KOPT-K1 (cell line): Measurements from ENCODE around the gene RXYLT1.
A peak's percentile ranks its signal among the peaks of the same experiment; 100 is the strongest.
"Not testable (repeated sequence)": the region's sequence is repeated elsewhere in the genome, so short reads cannot be mapped to it uniquely, and the experiment has no call there.

Source experiments
- H3K27ac ChIP-seq: fragments of 200-600 bp; sonication (generic); 2 replicates; pipeline ENCODE4 v1.5.1; 2016; ENCODE audit warnings: antibody characterized with exemption, mild to moderate bottlenecking, low read depth, low read length; ENCODE audit not compliant: poor library complexity, severe bottlenecking
- H3K36me3 ChIP-seq: fragments of 200-600 bp; sonication (generic); 2 replicates; pipeline ENCODE4 v1.5.1; 2017; ENCODE audit warnings: antibody characterized with exemption, mild to moderate bottlenecking, low read length, moderate library complexity; ENCODE audit not compliant: insufficient read depth
- H3K9me3 ChIP-seq: fragments of 200-600 bp; sonication (generic); 2 replicates; pipeline ENCODE4 v1.5.1; 2017; ENCODE audit warnings: antibody characterized with exemption, low read length, mild to moderate bottlenecking; ENCODE audit not compliant: insufficient read depth, poor library complexity, severe bottlenecking

RXYLT1 gene, protein sequence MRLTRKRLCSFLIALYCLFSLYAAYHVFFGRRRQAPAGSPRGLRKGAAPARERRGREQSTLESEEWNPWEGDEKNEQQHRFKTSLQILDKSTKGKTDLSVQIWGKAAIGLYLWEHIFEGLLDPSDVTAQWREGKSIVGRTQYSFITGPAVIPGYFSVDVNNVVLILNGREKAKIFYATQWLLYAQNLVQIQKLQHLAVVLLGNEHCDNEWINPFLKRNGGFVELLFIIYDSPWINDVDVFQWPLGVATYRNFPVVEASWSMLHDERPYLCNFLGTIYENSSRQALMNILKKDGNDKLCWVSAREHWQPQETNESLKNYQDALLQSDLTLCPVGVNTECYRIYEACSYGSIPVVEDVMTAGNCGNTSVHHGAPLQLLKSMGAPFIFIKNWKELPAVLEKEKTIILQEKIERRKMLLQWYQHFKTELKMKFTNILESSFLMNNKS

DNA sequence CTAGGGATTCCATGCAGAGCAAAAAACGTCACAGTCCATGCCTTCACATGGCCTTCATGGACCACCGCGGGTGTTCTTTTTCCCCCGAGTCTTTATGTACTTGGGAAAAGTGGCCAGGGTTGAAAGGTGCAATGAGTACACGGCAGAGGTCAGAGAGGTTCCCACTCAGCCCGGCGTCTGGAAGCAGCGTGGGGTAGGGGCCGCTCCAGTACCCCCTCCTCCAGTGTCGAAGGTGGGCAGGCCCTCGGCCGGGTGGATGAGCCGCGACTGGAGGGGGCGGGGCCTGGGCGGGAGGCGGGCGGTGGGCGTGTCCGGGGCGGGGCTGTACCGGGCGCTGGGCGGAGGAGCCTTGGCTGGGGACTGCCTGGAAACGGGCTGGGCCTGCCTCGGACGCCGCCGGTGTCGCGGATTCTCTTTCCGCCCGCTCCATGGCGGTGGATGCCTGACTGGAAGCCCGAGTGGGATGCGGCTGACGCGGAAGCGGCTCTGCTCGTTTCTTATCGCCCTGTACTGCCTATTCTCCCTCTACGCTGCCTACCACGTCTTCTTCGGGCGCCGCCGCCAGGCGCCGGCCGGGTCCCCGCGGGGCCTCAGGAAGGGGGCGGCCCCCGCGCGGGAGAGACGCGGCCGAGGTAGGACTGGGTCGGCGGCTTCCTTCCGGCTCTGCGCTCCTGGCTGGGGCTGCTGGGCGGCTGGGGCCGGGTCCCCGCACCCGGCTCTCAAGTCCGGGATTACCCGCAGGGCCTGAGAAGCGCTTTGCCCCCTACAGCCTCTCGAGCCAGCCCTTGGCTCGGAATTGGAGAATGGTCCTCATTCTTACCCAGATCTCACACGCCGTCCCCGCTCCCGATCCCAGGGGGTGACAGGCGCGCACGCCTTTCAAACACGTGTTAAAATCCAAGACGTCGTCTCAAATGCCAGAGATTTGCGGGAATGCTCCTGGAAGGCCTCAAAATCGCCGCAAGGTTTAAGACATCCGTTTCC, at the start of gene RXYLT1:
RXYLT1 (plus strand) TSS at position 412 of the 984 bp plus-strand sequence; CDS start at position 464, 52 bp downstream.
- Histone ChIP-seq H3K27ac (peak within 1 kb of the TSS; percentile 76), H3K36me3 (peaks cover 34% of the 10 kb centered on the region), H3K9me3 (no peaks in the 10 kb centered on the region)

DNA sequence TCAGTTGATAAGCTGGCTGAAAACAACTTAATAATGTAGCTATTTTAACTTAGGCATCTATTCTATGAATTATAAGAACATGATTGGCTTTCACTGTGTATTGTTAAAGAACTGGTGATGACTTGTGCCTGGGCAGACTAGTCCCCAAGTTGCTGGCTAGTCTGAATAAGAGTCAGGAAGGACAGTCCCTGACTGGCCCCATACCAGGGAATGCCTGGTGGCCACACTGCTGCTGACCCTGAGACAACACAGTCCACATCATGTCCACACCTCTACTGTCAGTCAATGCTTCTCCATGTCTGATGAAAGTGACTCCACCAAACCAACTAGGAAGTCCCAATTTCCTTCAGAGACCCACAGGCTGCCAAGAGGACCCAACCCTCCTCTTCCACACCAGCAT, 46.9 kb upstream of the RXYLT1 start:
- not testable (repeated sequence) for H3K36me3 ChIP-seq, H3K27ac ChIP-seq, H3K9me3 ChIP-seq

DNA sequence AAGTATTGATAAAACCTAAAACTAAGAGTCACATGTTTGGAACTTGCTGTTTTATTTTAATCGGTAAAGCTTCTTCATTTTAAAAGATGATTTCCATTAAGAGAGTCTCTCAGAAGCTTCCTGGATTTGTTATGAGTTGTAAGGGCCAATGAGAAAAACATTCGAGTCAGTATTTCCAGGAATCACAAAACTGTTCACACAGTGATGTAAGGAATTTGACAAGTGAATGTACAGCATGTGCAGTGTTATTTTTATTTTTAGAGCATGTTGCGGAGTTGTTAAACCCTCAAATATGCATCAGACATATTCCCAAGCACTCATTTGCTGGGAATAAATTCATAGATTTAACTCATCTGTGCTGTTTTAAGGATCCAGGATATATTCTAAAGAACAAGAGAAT, 46.1 kb upstream of the RXYLT1 start:
- not testable (repeated sequence) for H3K36me3 ChIP-seq, H3K9me3 ChIP-seq, H3K27ac ChIP-seq

DNA sequence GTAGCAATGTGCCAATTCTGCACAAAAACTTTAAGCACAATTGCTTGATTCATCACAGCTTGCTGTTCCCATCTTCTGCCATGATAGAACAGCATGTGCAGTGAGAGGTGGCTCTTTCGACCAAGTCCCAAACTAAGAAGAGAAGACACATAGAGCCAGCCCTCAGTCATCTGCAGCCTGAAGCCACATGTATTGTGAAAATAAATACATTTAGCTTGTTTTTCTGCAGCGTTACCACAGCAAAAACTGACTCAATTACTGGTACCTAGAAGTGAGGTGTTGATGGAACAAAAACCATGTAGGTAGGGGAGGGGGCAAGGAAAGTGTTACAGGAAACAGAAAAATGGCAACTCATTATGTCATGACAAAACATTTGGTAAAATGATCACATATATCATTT, 39.2 kb upstream of the RXYLT1 start:
- not testable (repeated sequence) for H3K27ac ChIP-seq, H3K9me3 ChIP-seq, H3K36me3 ChIP-seq

DNA sequence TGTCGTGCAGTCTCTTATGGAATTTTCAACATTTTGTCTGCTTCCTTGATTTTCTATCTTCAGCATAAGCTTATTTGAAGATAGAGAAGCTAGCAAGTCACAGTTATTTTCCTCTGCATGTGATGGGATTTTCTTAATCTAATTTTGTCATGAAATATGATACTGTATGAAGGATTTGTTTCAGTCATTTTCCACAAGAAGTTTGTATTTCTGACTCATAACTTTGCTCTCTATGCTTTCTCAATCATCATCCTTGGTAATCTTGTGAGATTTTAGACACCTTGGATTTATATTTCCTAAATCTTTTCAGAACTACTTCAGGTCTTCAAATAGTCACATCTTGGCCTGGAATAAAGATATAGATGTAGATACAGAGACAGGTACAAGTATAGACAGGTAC, 38.3 kb upstream of the RXYLT1 start:
- H3K9me3 ChIP-seq, result not testable (repeated sequence)

DNA sequence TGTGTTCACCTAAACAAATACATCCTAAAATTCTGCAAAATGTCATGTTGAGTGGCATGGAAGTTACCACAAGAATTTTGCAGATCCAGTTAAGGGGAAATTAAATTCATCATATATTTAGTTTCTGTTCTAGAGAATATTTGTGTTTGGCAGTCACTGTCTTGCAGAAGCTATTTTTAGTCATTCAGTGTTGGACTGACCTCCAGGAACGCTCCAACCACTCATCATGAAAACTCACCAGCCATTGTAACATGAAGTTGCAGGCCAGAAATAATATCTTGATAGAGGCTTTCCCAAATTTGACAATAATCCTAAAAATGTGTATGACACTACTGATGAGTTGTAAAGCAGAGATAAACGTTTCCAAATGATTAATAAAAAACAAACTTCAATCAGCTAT, 35.6 kb upstream of the RXYLT1 start:
- H3K36me3 ChIP-seq, H3K9me3 ChIP-seq, H3K27ac ChIP-seq: not testable (repeated sequence)

More for the DNA sequence above, 38.3 kb upstream of the RXYLT1 start:
- not testable (repeated sequence) for H3K27ac ChIP-seq, H3K36me3 ChIP-seq

DNA sequence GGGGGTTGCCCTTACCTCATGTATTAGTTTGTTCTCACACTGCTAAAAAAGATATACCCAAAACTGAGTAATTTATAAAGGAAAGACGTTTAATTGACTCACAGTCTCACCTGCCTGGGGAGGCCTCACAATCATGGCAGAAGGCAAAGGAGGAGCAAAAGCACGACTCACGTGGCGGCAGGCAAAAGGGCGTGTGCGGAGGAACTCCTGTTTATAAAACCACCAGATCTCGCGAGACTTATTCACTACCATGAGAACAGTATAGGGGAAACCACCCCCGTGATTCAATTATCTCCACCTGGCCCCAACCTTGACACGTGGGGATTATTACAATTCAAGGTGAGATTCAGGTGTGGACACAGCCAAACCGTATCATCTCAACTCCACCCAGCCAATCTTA, 33.2 kb upstream of the RXYLT1 start:
- H3K27ac ChIP-seq, H3K36me3 ChIP-seq, H3K9me3 ChIP-seq: not testable (repeated sequence)

DNA sequence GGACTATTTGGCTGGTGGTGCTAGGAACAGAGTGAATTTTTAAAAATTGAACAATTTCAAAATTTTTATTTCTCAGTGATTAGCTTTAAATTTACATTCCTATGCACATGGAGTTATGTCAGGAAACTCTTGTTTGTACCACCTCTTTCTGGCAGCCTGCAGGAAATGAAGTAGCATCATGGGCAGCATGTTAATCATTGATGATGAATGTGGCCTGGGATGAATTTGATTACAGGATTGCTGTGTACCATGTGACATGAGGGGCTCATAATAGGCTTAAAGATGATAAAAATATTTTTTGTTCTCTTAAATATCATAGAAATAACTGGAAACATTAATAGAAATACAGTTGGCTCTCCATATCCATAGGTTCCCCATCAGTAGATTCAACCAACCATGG, 32.6 kb upstream of the RXYLT1 start:
- H3K36me3 ChIP-seq, H3K27ac ChIP-seq, H3K9me3 ChIP-seq: not testable (repeated sequence)

DNA sequence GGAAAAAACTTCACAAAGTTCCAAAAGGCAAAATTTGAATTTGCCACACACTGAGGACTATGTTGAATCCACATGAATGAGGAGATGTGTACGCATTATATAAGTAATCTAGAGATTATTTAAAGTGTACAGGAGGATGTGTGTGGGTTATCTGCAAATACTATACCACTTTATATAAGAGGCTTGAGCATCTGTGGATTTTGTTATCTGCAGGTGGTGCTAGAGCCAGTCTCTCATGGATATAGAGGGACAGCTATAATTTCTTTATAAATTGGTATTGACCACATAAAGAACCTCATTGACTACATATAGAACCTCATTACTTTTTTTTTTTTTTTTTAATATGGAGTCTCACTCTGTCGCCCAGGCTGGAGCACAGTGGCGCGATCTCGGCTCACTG, 32.2 kb upstream of the RXYLT1 start:
- no peak overlapping the region for H3K27ac ChIP-seq
- H3K36me3 ChIP-seq, result no peaks in the 10 kb centered on the region

DNA sequence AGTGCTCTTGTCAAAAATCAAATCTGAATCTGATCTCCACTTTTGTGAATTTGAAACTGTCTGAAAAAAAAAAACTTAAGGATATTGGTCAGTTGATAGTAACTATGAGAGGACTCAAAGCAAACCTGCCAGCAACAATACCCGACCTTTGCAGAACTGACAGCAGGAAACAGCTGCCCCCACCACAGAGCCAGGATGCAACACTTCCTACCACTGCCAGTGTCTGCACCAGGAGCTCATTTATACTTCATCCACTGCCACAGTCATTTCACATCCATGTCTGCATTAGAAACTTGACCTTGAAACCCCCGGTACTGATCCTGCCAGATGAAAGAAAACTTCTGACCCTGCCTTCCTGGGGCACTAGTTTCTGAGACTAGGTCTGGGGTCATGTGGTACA, 27.4 kb upstream of the RXYLT1 start:
- Histone ChIP-seq H3K36me3 (no peaks in the 10 kb centered on the region), H3K27ac (no peak overlapping the region), H3K9me3 (no peaks in the 10 kb centered on the region)

More for the DNA sequence above, 32.2 kb upstream of the RXYLT1 start:
- H3K9me3 ChIP-seq, result no peaks in the 10 kb centered on the region

DNA sequence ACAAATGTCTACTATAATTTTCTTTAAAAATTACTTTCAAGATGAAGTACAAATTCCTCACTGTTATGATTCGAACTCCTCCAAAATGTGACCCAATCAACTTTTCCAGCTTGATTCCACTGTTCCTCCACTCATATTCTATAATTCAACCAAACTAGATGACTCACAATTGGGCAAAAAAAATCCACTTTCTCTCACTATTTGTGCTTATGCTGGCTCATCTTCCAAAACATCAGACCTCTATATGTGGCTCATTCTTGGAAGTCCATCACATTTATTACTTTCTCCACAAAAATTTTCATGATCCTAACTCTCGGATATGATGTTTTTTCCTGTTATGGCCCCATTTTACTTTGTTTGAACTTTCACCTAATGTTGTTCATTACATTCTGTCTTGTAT, 26.9 kb upstream of the RXYLT1 start:
- H3K27ac ChIP-seq, result no peak overlapping the region
- no peaks in the 10 kb centered on the region for H3K36me3 ChIP-seq

DNA sequence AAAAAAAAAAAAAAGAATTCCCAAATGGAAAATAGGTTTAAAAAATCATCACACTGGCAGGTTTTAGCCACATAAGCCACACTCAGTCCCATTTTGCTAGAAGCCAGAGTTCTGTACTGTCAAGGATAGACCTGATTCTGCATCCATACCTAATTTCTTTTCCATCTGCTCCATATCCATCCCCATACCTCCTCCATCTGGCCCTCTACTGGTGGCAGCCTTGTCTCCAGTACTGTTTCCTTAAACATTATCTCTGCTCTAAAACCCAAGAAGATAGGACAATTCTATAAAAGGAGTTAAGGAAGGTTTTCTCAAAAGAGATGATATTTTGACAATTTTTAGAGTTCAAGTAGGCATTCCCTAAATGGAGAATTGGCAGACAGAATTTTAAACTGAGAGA, 26.0 kb upstream of the RXYLT1 start:
- Histone ChIP-seq H3K36me3 (no peaks in the 10 kb centered on the region), H3K27ac (no peak overlapping the region), H3K9me3 (no peaks in the 10 kb centered on the region)

More for the DNA sequence above, 26.9 kb upstream of the RXYLT1 start:
- no peaks in the 10 kb centered on the region for H3K9me3 ChIP-seq

DNA sequence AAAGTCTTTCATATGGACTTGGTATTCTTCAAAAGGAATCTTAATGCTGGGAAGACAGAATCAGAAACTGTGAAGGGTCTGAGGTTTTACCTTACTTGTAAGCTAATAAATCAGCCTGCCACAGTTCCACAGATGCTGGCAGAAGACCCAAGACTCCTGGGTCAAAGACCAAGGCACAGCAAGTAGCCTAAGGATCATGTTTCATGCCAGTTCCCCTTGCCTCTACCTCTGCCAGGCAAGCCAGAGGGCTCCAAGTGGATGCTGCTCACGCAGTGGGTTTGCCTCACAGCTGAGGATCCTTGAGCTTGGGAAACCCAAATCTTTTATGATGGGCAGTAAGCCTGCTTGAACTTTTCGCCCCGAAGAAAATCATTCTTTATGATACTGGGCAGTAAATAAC, 15.2 kb upstream of the RXYLT1 start:
- H3K27ac ChIP-seq, result no peak overlapping the region
- H3K9me3 ChIP-seq, result peaks cover 2% of the 10 kb centered on the region
- H3K36me3 ChIP-seq, result no peaks in the 10 kb centered on the region

DNA sequence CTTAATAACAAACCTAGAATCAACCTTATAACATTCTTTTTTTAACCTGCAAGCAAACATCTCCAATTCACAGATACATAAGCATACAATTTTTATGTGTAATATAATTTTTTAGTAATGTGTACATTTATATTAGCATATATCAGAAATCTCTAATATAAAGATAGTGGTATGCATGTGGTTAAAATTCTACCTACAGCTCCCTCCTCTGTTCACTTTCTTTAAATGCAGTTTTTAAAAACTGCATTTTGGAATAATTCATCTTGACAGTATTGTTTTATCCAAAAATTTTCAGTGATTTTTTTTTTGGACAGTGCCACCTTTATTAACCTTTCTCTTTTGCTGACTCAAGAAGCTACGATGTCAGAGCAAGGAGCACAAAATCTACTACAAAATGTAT, 13.2 kb upstream of the RXYLT1 start:
- peaks cover 14% of the 10 kb centered on the region for H3K9me3 ChIP-seq
- H3K36me3 ChIP-seq, result no peaks in the 10 kb centered on the region
- no peak overlapping the region for H3K27ac ChIP-seq

DNA sequence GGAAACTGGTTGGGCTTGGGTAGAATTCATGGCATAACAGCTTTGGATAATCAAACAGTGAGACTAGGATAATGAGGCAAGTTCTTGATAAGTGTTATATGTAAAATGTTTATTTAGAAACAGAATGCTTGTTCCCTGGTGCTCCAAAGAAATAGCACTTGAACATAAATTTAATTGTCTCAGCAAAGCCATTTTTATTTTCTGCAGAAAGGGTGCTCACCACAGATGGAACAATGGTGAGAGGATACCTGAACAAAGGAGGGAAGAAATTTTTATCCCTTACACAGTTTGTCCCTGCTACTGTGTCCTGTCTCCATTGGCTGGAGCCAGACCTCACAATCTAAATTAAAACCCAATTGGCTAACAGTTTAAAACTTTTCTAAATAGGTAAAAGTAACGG, 9.3 kb upstream of the RXYLT1 start:
- H3K27ac ChIP-seq, result no peak overlapping the region
- peaks cover 19% of the 10 kb centered on the region for H3K9me3 ChIP-seq
- H3K36me3 ChIP-seq, result no peaks in the 10 kb centered on the region
